Measurements from ENCODE around the gene FARS2. TPM values are rescaled to one million over a fixed set of nuclear protein-coding genes. Genes with fewer than 3 reads are reported as not detected.

Gene FARS2
- total and polyA plus RNA-seq, 10 donors = 9.0 to 27.4 (median 19.8) TPM

GRCh38 chr6:5622276-5623005 lies 361.1 kb downstream of the FARS2 start:
- Histone ChIP-seq H3K4me3 (no peak overlapping the region), H3K27me3 (replicated peaks in 1 of 7) (no peaks in the 10 kb centered on the region), H3K4me1 (peaks cover 0 to 25% (median 13%) of the 10 kb centered on the region in 6 donors), H3K9me3 (no peaks in the 10 kb centered on the region), H3K27ac (no peak overlapping the region), H3K36me3 (peaks cover 0 to 8% (median 0%) of the 10 kb centered on the region in 6 donors)
- intact Hi-C loops (cut with DNase I; ENCODE audit: low total_unique reads) = no loop called here
- TF ChIP-seq POLR2A (IDR thresholded peaks at IDR 0.05) (no peak), POLR2AphosphoS5 (IDR thresholded peaks at IDR 0.05) (no peak), CTCF (IDR thresholded peaks at IDR 0.05 in 8 of 11, conservative IDR thresholded peaks at IDR 0.05 in 3 of 11) (no peak)
- 75 to 81% (median 81%) methylated on average over 10 of the region's 10 CpGs for WGBS, 5 donors
- DNase-seq = no peak

GRCh38 chr6:5623769-5624168 lies 362.5 kb downstream of the FARS2 start:
- H3K27me3 ChIP-seq (replicated peaks in 1 of 7) = no peaks in the 10 kb centered on the region
- TF ChIP-seq POLR2AphosphoS5 (IDR thresholded peaks at IDR 0.05) (no peak), CTCF (IDR thresholded peaks at IDR 0.05 in 8 of 11, conservative IDR thresholded peaks at IDR 0.05 in 3 of 11) (no peak), POLR2A (IDR thresholded peaks at IDR 0.05) (no peak)
- no peak overlapping the region for H3K27ac ChIP-seq
- no peaks in the 10 kb centered on the region for H3K9me3 ChIP-seq
- intact Hi-C loops (cut with DNase I; ENCODE audit: low total_unique reads) = no loop called here
- 76 to 98% (median 97%) methylated on average over 2 of the region's 2 CpGs for WGBS, 5 donors
- no peak overlapping the region for H3K4me3 ChIP-seq
- H3K4me1 ChIP-seq = peaks cover 0 to 28% (median 15%) of the 10 kb centered on the region in 6 donors
- no peak for DNase-seq
- H3K36me3 ChIP-seq = peaks cover 0 to 8% (median 0%) of the 10 kb centered on the region in 6 donors

- TF ChIP-seq CTCF (IDR thresholded peaks at IDR 0.05 in 8 of 11, conservative IDR thresholded peaks at IDR 0.05 in 3 of 11) (no peak), POLR2A (IDR thresholded peaks at IDR 0.05) (no peak), POLR2AphosphoS5 (IDR thresholded peaks at IDR 0.05) (no peak)
- Histone ChIP-seq H3K36me3 (peaks cover 0 to 8% (median 0%) of the 10 kb centered on the region in 6 donors), H3K9me3 (no peaks in the 10 kb centered on the region), H3K4me3 (no peak overlapping the region), H3K4me1 (peaks cover 0 to 23% (median 13%) of the 10 kb centered on the region in 6 donors), H3K27ac (no peak overlapping the region), H3K27me3 (replicated peaks in 1 of 7) (no peaks in the 10 kb centered on the region)
- intact Hi-C loops (cut with DNase I; ENCODE audit: low total_unique reads) = no loop called here
- DNase-seq = no peak
- 80 to 97% (median 95%) methylated on average over 6 of the region's 6 CpGs for WGBS, 5 donors
Observed at GRCh38 chr6:5624256-5624655, 362.9 kb downstream of the FARS2 start.

- Histone ChIP-seq H3K9me3 (no peaks in the 10 kb centered on the region), H3K4me1 (peaks cover 0 to 18% (median 11%) of the 10 kb centered on the region in 6 donors), H3K36me3 (peaks cover 0 to 6% (median 0%) of the 10 kb centered on the region in 6 donors), H3K27ac (peak overlapping the region in 5 of 8 donors; percentile 3 to 66 (median 28)), H3K4me3 (peak overlapping the region in 1 of 8 donors; percentile 26), H3K27me3 (replicated peaks in 1 of 7) (no peaks in the 10 kb centered on the region)
- 60 to 70% (median 66%) methylated on average over 7 of the region's 7 CpGs for WGBS, 5 donors
- intact Hi-C loops (cut with DNase I; ENCODE audit: low total_unique reads) = no loop called here
- TF ChIP-seq POLR2A (IDR thresholded peaks at IDR 0.05) (no peak), POLR2AphosphoS5 (IDR thresholded peaks at IDR 0.05) (no peak), CTCF (IDR thresholded peaks at IDR 0.05 in 8 of 11, conservative IDR thresholded peaks at IDR 0.05 in 3 of 11) (no peak)
- no peak for DNase-seq
Observed at GRCh38 chr6:5626727-5627426, 365.6 kb downstream of the FARS2 start.

Data from spleen (tissue), 11 donors.